ENCODE measurements around the gene YIPF1.

YIPF1 gene

GRCh38 chr1:53889304-53890298, at the start of gene YIPF1:
TSS of gene YIPF1 (minus strand) at chr1:53889797. CDS start at chr1:53888937, 860 bp downstream.
- DNase-seq, result peak; percentile 88

GRCh38 chr1:53938136-53938830, 48.7 kb upstream of the YIPF1 start:
- peak; percentile 50 for DNase-seq

GRCh38 chr1:53936430-53936829, 46.8 kb upstream of the YIPF1 start:
- no peak for DNase-seq

- no peak for DNase-seq
These were observed 44.7 kb upstream of the YIPF1 start for GRCh38 chr1:53934170-53934765.

GRCh38 chr1:53931523-53931922, 41.9 kb upstream of the YIPF1 start:
- DNase-seq, result no peak

- DNase-seq, result no peak
These were observed 41.3 kb upstream of the YIPF1 start for GRCh38 chr1:53930932-53931331.

GRCh38 chr1:53929246-53929960, 39.8 kb upstream of the YIPF1 start:
- DNase-seq, result peak; percentile 43

GRCh38 chr1:53927376-53927881, 37.8 kb upstream of the YIPF1 start:
- DNase-seq, result no peak

- no peak for DNase-seq
These were observed 30.1 kb upstream of the YIPF1 start for GRCh38 chr1:53919675-53920066.

- no peak for DNase-seq
These were observed 28.7 kb upstream of the YIPF1 start for GRCh38 chr1:53918343-53918742.

- DNase-seq, result no peak
These were observed 23.9 kb upstream of the YIPF1 start for GRCh38 chr1:53913352-53914033.

- no peak for DNase-seq
These were observed 21.8 kb upstream of the YIPF1 start for GRCh38 chr1:53911442-53911841.

GRCh38 chr1:53909946-53910345, 20.3 kb upstream of the YIPF1 start:
- DNase-seq, result no peak

GRCh38 chr1:53906121-53906520, 16.5 kb upstream of the YIPF1 start:
- DNase-seq, result no peak

- DNase-seq, result no peak
These were observed 15.9 kb upstream of the YIPF1 start for GRCh38 chr1:53905509-53905908.

GRCh38 chr1:53902235-53903138, 12.9 kb upstream of the YIPF1 start:
- no peak for DNase-seq

- DNase-seq, result no peak
These were observed 10.1 kb upstream of the YIPF1 start for GRCh38 chr1:53899708-53900107.

GRCh38 chr1:53899206-53899628, 9.6 kb upstream of the YIPF1 start:
- peak; percentile 79 for DNase-seq

- DNase-seq, result peak; percentile 92
These were observed 7.1 kb upstream of the YIPF1 start for GRCh38 chr1:53896635-53897229.

- no peak for DNase-seq
These were observed 5.8 kb upstream of the YIPF1 start for GRCh38 chr1:53895421-53895820.

All from fibroblast of skin of right quadriceps (primary cell).